H1 (cell line): ENCODE data around the gene GREB1. TPM values are rescaled to one million over a fixed set of nuclear protein-coding genes. Genes with fewer than 3 reads are reported as not detected.

Experiments
- CBX5 ChIP-seq: fragments of 300-800, 300-1000 bp; sonication (generic); IDR thresholded peaks from 2 replicates; pipeline ENCODE4 v1.7.1; 2016; ENCODE audit warnings: antibody characterized with exemption, low read length, low read depth
- FOSL1 ChIP-seq: IDR thresholded peaks from 2 replicates; pipeline ENCODE4 v1.6.1; 2011; ENCODE audit warnings: mild to moderate bottlenecking, low read depth, low read length, moderate library complexity; ENCODE audit not compliant: insufficient read depth
- SP2 ChIP-seq: IDR thresholded peaks from 2 replicates; pipeline ENCODE4 v1.6.1; 2012; ENCODE audit warnings: mild to moderate bottlenecking, low read length, inconsistent platforms
- polyA plus RNA-seq, 7 experiments: library from polyadenylated mRNA; depleted of rRNA in 3 of 7; stranded (reverse) in 5 of 7; unstranded in 2 of 7; fragments of >200 nt in 5 of 7; fragments of 200-250 nt in 2 of 7; gene quantifications; 1 replicate in 5 of 7; 2 replicates in 1 of 7; 4 replicates in 1 of 7; pipeline versions ENCODE4 v1.2.1 to v1.2.3, GENCODE V29; 2011 to 2013; ENCODE audit warnings: missing spikeins in 2 of 7, mixed read lengths in 2 of 7
- total RNA-seq: library from RNA; stranded (reverse); fragmentation: NEBNext Ultra II Directional; extraction: Animal tissue kit (Norgen Biotek cat#: 25700); gene quantifications from 2 replicates; pipeline ENCODE4 v1.2.1, GENCODE V29; 2021

GREB1 gene
- total and polyA plus RNA-seq, 2 of the 8 experiments (the other 6 are each of a cell fraction or from before 2014, with no cell fraction given), result 7.9 to 43.4 TPM

GRCh38 chr2:11662882-11663281, 129.0 kb downstream of the GREB1 start (continued):
- no peak for TF ChIP-seq SP2
- TF ChIP-seq FOSL1, result no peak
- TF ChIP-seq CBX5, result no peak
